ENCODE data around the gene KIF22. TPM values are rescaled to one million over a fixed set of nuclear protein-coding genes. Genes with fewer than 3 reads are reported as not detected.

Gene KIF22
- total RNA-seq, 4 donors from 2014 or later, result 10.6 to 18.1 (median 16.5) TPM

GRCh38 chr16:29820271-29820701 lies 29.7 kb downstream of the KIF22 start, which contains the start of gene MVP:
TSS of gene MVP (plus strand) at chr16:29820462. CDS start at chr16:29830550, 10,088 bp downstream.
- TF ChIP-seq CTCF (IDR thresholded peaks at IDR 0.05; ENCODE audit: low read depth), result no peak

- TF ChIP-seq CTCF (IDR thresholded peaks at IDR 0.05; ENCODE audit: low read depth), result no peak
These were observed 30.4 kb downstream of the KIF22 start for GRCh38 chr16:29820730-29821642.

- TF ChIP-seq CTCF (IDR thresholded peaks at IDR 0.05; ENCODE audit: low read depth), result no peak
These were observed 31.1 kb downstream of the KIF22 start for GRCh38 chr16:29821643-29822115.

- no peak for TF ChIP-seq CTCF (IDR thresholded peaks at IDR 0.05; ENCODE audit: low read depth)
These were observed 34.1 kb downstream of the KIF22 start for GRCh38 chr16:29824589-29825144.

GRCh38 chr16:29825145-29826044 lies 34.8 kb downstream of the KIF22 start:
- no peak for TF ChIP-seq CTCF (IDR thresholded peaks at IDR 0.05; ENCODE audit: low read depth)

- no peak for TF ChIP-seq CTCF (IDR thresholded peaks at IDR 0.05; ENCODE audit: low read depth)
These were observed 35.8 kb downstream of the KIF22 start for GRCh38 chr16:29826342-29826695.
